Testis (tissue), 3 donors: ENCODE measurements around the gene R3HDM4. TPM values are rescaled to one million over a fixed set of nuclear protein-coding genes. Genes with fewer than 3 reads are reported as not detected.
A peak's percentile ranks its signal among the peaks of the same experiment; 100 is the strongest.

Experiments
- DNase-seq: peaks from one replicate; pipeline ENCODE4 v3.0.0-alpha.2; 2019
- H3K27ac ChIP-seq, 2 donors: fragments of 200-600 bp; sonication (generic); one replicate each; pipeline ENCODE4 v1.5.1; 2019
- H3K27me3 ChIP-seq: fragments of 200-600 bp; sonication (generic); one replicate; pipeline ENCODE4 v1.5.1; 2019
- H3K36me3 ChIP-seq: fragments of 200-600 bp; sonication (generic); one replicate; pipeline ENCODE4 v1.5.1; 2017; ENCODE audit warnings: low read depth; ENCODE audit errors: missing control alignments
- H3K4me1 ChIP-seq: fragments of 200-600 bp; sonication (generic); one replicate; pipeline ENCODE4 v1.5.1; 2019
- H3K4me3 ChIP-seq, 2 donors: fragments of 200-600 bp; sonication (generic); one replicate each; pipeline ENCODE4 v1.5.1; 2017 to 2019
- H3K9me3 ChIP-seq: fragments of 200-600 bp; sonication (generic); one replicate; pipeline ENCODE4 v1.5.1; 2017
- CTCF ChIP-seq, 3 experiments: fragments of 450-650 bp in 2 of 3; fragments of 200-600 bp in 1 of 3; sonication (generic) in 1 of 3; IDR thresholded peaks; one replicate each; pipeline ENCODE4 v1.5.1; 2016 to 2019; ENCODE audit warnings: antibody characterized with exemption in 3 of 3, mild to moderate bottlenecking in 2 of 3, moderate library complexity in 1 of 3
- POLR2A ChIP-seq: fragments of 450-650 bp; IDR thresholded peaks from one replicate; pipeline ENCODE4 v1.6.1; 2017; ENCODE audit warnings: antibody characterized with exemption, mild to moderate bottlenecking, moderate library complexity
- WGBS, 2 donors: methylation state at CpG; one replicate each; pipeline ENCODE4 v1.1.5; 2018; 5-methylcytosine and 5-hydroxymethylcytosine counted together
- intact Hi-C: fragments of 100-400 bp; cut with DNase I; formaldehyde crosslinking; loops from one replicate; pipeline ENCODE4 v1.15.1; 2023; ENCODE audit warnings: low total_unique reads
- polyA plus RNA-seq: library from polyadenylated mRNA; stranded (reverse); fragments of 350-450 nt; fragmentation: Illumina TruSeq; extraction: RNeasy Lipid Tissue Mini Kit (QIAGEN cat#74804); gene quantifications from one replicate; pipeline ENCODE4 v1.2.3, GENCODE V29; 2014; ENCODE audit warnings: low read depth, low replicate concordance; ENCODE audit not compliant: insufficient read depth
- total RNA-seq, 2 donors: library from RNA; depleted of rRNA; stranded (reverse); fragments of >200 nt; gene quantifications; one replicate each; pipeline ENCODE4 v1.2.3, GENCODE V29; 2016

R3HDM4 gene
- total and polyA plus RNA-seq, 3 donors from 2014 or later: 19.2 to 30.1 (median 24.6) TPM

GRCh38 chr19:919199-920050, 6.4 kb upstream of the R3HDM4 start:
- no peak for TF ChIP-seq POLR2A
- no peak for TF ChIP-seq CTCF (IDR thresholded peaks at IDR 0.05)
- 2 to 4% methylated on average over 32 to 40 of the region's 68 CpGs for WGBS, 2 donors
- Histone ChIP-seq H3K4me3 (no peak overlapping the region), H3K27ac (no peak overlapping the region), H3K4me1 (peaks cover 16% of the 10 kb centered on the region), H3K9me3 (no peaks in the 10 kb centered on the region), H3K27me3 (no peaks in the 10 kb centered on the region), H3K36me3 (no peaks in the 10 kb centered on the region)
- intact Hi-C loops: loop anchor here (5.0 to 10.0 kb wide), 2 partner anchors 67 to 135 kb away; partner anchors contain the start of gene ELANE
- no peak for DNase-seq

- DNase-seq: no peak
- intact Hi-C loops: no loop called here
- WGBS, 2 donors: 1 to 7% methylated on average over 6 to 43 of the region's 58 CpGs
- Histone ChIP-seq H3K36me3 (no peaks in the 10 kb centered on the region), H3K27me3 (no peaks in the 10 kb centered on the region), H3K4me1 (peaks cover 18% of the 10 kb centered on the region), H3K9me3 (no peaks in the 10 kb centered on the region), H3K4me3 (no peak overlapping the region), H3K27ac (no peak overlapping the region)
- TF ChIP-seq CTCF (IDR thresholded peaks at IDR 0.05) (no peak), POLR2A (no peak)
These were observed 5.6 kb upstream of the R3HDM4 start for GRCh38 chr19:918481-919198.

DNA sequence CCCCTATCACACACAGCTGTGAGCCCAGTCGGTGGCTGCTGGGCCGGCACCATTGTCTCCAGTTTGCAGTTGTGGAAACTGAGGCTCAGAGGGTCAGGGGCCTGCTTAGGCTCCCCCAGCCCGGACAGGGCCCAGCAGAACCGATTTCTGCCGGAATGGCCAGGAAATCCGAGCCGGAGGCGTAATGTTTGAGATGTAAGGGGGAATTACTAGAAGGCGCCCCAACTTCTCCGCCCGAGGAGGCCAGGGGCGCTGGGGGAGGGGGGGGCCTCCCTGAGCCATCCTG, 5.1 kb upstream of the R3HDM4 start:
- H3K27ac ChIP-seq: no peak overlapping the region
- no peaks in the 10 kb centered on the region for H3K27me3 ChIP-seq
- H3K36me3 ChIP-seq: no peaks in the 10 kb centered on the region
- no peak overlapping the region for H3K4me3 ChIP-seq
- intact Hi-C loops: no loop called here
- DNase-seq: no peak
- WGBS, 2 donors: 2% methylated on average over 8 of the region's 12 CpGs; no CpG with 5 or more reads in 1 of the 2 donors
- TF ChIP-seq CTCF (IDR thresholded peaks at IDR 0.05): no peak
- TF ChIP-seq POLR2A: no peak
- H3K4me1 ChIP-seq: peaks cover 20% of the 10 kb centered on the region
- no peaks in the 10 kb centered on the region for H3K9me3 ChIP-seq

DNA sequence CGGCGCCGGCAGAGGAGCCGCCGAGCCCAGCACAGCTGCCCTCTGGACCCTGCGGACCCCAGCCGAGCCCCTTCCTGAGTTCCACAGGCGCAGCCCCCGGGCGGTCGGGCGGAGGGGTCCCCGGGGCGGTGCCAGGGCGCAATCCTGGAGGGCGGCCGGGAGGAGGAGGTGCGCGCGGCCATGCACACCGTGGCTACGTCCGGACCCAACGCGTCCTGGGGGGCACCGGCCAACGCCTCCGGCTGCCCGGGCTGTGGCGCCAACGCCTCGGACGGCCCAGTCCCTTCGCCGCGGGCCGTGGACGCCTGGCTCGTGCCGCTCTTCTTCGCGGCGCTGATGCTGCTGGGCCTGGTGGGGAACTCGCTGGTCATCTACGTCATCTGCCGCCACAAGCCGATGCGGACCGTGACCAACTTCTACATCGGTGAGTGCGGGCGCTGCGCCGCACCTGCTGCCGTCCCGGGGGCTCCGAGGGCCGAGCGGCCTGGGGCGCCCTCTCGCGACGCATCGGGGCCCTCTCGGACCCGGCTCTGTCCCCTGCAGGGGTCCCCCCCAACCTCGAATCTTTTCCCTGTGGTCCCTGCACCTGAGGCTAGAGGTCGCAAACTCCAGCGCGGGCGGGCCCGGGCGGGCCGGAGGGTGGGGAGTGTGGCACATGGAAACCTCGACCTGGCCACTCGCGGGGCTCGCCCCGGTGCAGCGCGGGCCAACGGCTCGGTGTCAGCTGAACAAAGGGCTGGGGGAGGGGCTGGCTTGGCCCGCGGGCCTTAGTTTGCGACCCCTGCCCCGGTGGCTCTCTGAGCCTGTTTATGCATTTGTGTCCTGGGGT, 4.5 kb upstream of the R3HDM4 start, which contains the start of gene KISS1R:
Gene KISS1R (plus strand): TSS at position 11 of the 829 bp plus-strand sequence. CDS start 170 bp downstream, at position 181.
- 1% methylated on average over 51 of the region's 87 CpGs; no CpG with 5 or more reads in 1 of the 2 donors for WGBS, 2 donors
- Histone ChIP-seq H3K4me1 (peaks cover 20% of the 10 kb centered on the region), H3K9me3 (no peaks in the 10 kb centered on the region), H3K27ac (no peak within 1 kb of the TSS), H3K27me3 (no peaks in the 10 kb centered on the region), H3K4me3 (peak within 1 kb of the TSS in 1 of 2 donors; percentile 40), H3K36me3 (no peaks in the 10 kb centered on the region)
- TF ChIP-seq POLR2A (no peak), CTCF (IDR thresholded peaks at IDR 0.05) (no peak)
- intact Hi-C loops: no loop called here
- no peak for DNase-seq
